ENCODE results near the gene PRDM1.

DNA sequence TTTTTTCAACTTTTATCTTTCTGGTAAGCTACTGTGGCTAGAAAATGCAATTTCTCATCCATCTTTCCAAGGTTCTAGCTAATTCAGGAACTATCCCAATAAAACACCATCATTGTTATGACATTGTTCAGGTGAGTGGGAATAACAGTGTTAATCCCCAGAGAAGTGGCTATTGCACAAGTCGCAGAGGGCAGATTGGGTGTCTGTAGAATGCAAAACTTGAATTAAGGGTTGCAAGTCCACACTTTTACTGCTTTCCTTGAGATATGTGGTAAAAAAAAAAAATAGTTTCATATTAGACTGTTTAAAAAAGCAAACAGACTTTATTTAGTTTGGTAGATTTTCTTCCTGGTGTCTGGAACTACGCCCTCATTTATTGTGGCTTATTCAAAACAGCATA is 41.1 kb upstream of the PRDM1 start:
- TF ChIP-seq, protein P1, sequence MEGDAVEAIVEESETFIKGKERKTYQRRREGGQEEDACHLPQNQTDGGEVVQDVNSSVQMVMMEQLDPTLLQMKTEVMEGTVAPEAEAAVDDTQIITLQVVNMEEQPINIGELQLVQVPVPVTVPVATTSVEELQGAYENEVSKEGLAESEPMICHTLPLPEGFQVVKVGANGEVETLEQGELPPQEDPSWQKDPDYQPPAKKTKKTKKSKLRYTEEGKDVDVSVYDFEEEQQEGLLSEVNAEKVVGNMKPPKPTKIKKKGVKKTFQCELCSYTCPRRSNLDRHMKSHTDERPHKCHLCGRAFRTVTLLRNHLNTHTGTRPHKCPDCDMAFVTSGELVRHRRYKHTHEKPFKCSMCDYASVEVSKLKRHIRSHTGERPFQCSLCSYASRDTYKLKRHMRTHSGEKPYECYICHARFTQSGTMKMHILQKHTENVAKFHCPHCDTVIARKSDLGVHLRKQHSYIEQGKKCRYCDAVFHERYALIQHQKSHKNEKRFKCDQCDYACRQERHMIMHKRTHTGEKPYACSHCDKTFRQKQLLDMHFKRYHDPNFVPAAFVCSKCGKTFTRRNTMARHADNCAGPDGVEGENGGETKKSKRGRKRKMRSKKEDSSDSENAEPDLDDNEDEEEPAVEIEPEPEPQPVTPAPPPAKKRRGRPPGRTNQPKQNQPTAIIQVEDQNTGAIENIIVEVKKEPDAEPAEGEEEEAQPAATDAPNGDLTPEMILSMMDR (IDR thresholded peaks at IDR 0.05): no peak
- TF ChIP-seq TCF12 (IDR thresholded peaks at IDR 0.05): no peak
- no peak for TF ChIP-seq GABPA (IDR thresholded peaks at IDR 0.05; ENCODE audit: low read depth)
- TF ChIP-seq FOXM1 (IDR thresholded peaks at IDR 0.05; ENCODE audit: low read depth): no peak
- TF ChIP-seq YY1 (IDR thresholded peaks at IDR 0.05; ENCODE audit: low read depth): no peak

Measured in SK-N-SH (cell line).